Keratinocyte (primary cell): Measurements from ENCODE around the gene AEBP1. TPM values are rescaled to one million over a fixed set of nuclear protein-coding genes. Genes with fewer than 3 reads are reported as not detected.

Experiments
- DNase-seq: peaks from one replicate; pipeline ENCODE4 v3.0.0-alpha.2; 2011; ENCODE audit warnings: low read depth, missing footprints, low spot score
- FAIRE-seq: peaks from 2 replicates; lab custom pipeline; 2011; peaks lifted over from hg19 to GRCh38; lab: Jason Lieb, UNC
- H2AFZ ChIP-seq: 2 replicates; pipeline ENCODE4 v1.6.0; 2012; ENCODE audit warnings: low read length, control low read depth, inconsistent platforms; ENCODE audit not compliant: control insufficient read depth
- H3K27ac ChIP-seq: 2 replicates; pipeline ENCODE4 v1.5.1; 2011; ENCODE audit warnings: low read length; ENCODE audit not compliant: control insufficient read depth, insufficient read depth
- H3K27me3 ChIP-seq: 3 replicates; pipeline ENCODE4 v1.6.0; 2011; ENCODE audit warnings: low read length; ENCODE audit not compliant: control insufficient read depth, insufficient read depth; ENCODE audit errors: extremely low read depth
- H3K36me3 ChIP-seq, 2 experiments: 2 replicates in 1 of 2; 3 replicates in 1 of 2; pipeline ENCODE4 v1.5.1; 2011; ENCODE audit warnings: low read length in 2 of 2, mild to moderate bottlenecking in 1 of 2; ENCODE audit not compliant: control insufficient read depth in 2 of 2, insufficient read depth in 2 of 2; ENCODE audit errors: extremely low read depth in 1 of 2
- H3K4me1 ChIP-seq: 3 replicates; pipeline ENCODE4 v1.5.1; 2011; ENCODE audit warnings: low read length; ENCODE audit not compliant: control insufficient read depth, insufficient read depth; ENCODE audit errors: extremely low read depth
- H3K4me2 ChIP-seq: 3 replicates; pipeline ENCODE4 v1.6.0; 2011; ENCODE audit warnings: low read depth, low read length; ENCODE audit not compliant: control insufficient read depth, insufficient read depth; ENCODE audit errors: extremely low read depth
- H3K4me3 ChIP-seq, 3 experiments: fragments of 200-600 bp in 1 of 3; sonication (generic) in 1 of 3; 2 replicates in 2 of 3; 3 replicates in 1 of 3; pipeline ENCODE4 v1.5.1; 2011 to 2016; ENCODE audit warnings: low read length in 3 of 3, mild to moderate bottlenecking in 3 of 3, control low read depth in 2 of 3, inconsistent platforms in 1 of 3, low read depth in 1 of 3, mixed read lengths in 1 of 3, mixed run types in 1 of 3, moderate library complexity in 1 of 3; ENCODE audit not compliant: control insufficient read depth in 2 of 3, insufficient read depth in 2 of 3; ENCODE audit errors: extremely low read depth in 1 of 3
- H3K79me2 ChIP-seq: 2 replicates; pipeline ENCODE4 v1.6.0; 2012; ENCODE audit warnings: low read length; ENCODE audit not compliant: control insufficient read depth, insufficient read depth
- H3K9ac ChIP-seq: 3 replicates; pipeline ENCODE4 v1.6.0; 2011; ENCODE audit warnings: low read length; ENCODE audit not compliant: control insufficient read depth, insufficient read depth; ENCODE audit errors: extremely low read depth
- H3K9me1 ChIP-seq: 3 replicates; pipeline ENCODE4 v1.6.0; 2011; ENCODE audit warnings: low read length; ENCODE audit not compliant: control insufficient read depth, insufficient read depth; ENCODE audit errors: extremely low read depth
- H3K9me3 ChIP-seq: 2 replicates; pipeline ENCODE4 v1.5.1; 2012; ENCODE audit warnings: low read depth, low read length; ENCODE audit not compliant: control insufficient read depth
- H4K20me1 ChIP-seq: 3 replicates; pipeline ENCODE4 v1.6.0; 2011; ENCODE audit warnings: low read length; ENCODE audit not compliant: control insufficient read depth, insufficient read depth; ENCODE audit errors: extremely low read depth
- CTCF ChIP-seq, 3 experiments: IDR thresholded peaks in 1 of 3; conservative IDR thresholded peaks in 1 of 3; optimal IDR thresholded peaks in 1 of 3; 2 replicates in 2 of 3; 3 replicates in 1 of 3; pipeline versions ENCODE3 to v1.5.1; 2011; ENCODE audit warnings: low read length in 3 of 3, mild to moderate bottlenecking in 3 of 3, moderate library complexity in 2 of 3, control low read depth in 1 of 3, inconsistent platforms in 1 of 3; ENCODE audit not compliant: insufficient read depth in 2 of 3; ENCODE audit errors: extremely low read depth in 1 of 3
- EZH2 ChIP-seq: IDR thresholded peaks from one replicate; pipeline ENCODE4 v1.6.1; 2012; ENCODE audit warnings: inconsistent platforms, mild to moderate bottlenecking, low read length, moderate library complexity
- dilution Hi-C: fragments of 300-500 bp; cut with MboI; formaldehyde crosslinking; loops from one replicate; pipeline ENCODE4 v1.7.0; 2020; ENCODE audit warnings: low sequenced_read_pairs; ENCODE audit not compliant: extremely low pct_ligation_motif_present
- polyA plus RNA-seq, 5 experiments: library from polyadenylated mRNA; depleted of rRNA in 3 of 5; stranded (reverse) in 3 of 5; stranded (forward) in 1 of 5; unstranded in 1 of 5; fragments of >200 nt; gene quantifications; 1 replicate in 1 of 5; 2 replicates in 3 of 5; 3 replicates in 1 of 5; pipeline versions ENCODE4 v1.2.1 to v1.2.3, GENCODE V29; 2011 to 2012; ENCODE audit warnings: missing spikeins in 2 of 5, low read depth in 1 of 5, low replicate concordance in 1 of 5

AEBP1 gene
- polyA plus RNA-seq, 1 donor (not counting 4 experiments of a cell fraction or from before 2014, with no cell fraction given): 0.03 TPM

GRCh38 chr7:44086627-44087026 is 17.5 kb upstream of the AEBP1 start:
- Histone ChIP-seq H3K9ac (no peak overlapping the region), H3K4me2 (no peak overlapping the region), H2AFZ (no peak overlapping the region), H3K27me3 (no peaks in the 10 kb centered on the region), H3K9me3 (no peaks in the 10 kb centered on the region), H3K4me1 (peaks cover 11% of the 10 kb centered on the region), H3K79me2 (no peaks in the 10 kb centered on the region), H3K9me1 (no peaks in the 10 kb centered on the region), H4K20me1 (no peaks in the 10 kb centered on the region), H3K27ac (no peak overlapping the region), H3K4me3 (no peak overlapping the region), H3K36me3 (no peaks in the 10 kb centered on the region)
- FAIRE-seq: no peak
- DNase-seq: no peak
- TF ChIP-seq CTCF (optimal IDR thresholded peaks at IDR 0.05 in 1 of 3, IDR thresholded peaks at IDR 0.05 in 1 of 3, conservative IDR thresholded peaks at IDR 0.05 in 1 of 3; ENCODE audit: extremely low read depth in 1 of 3, insufficient read depth in 2 of 3, low read length in 3 of 3) (no peak), EZH2 (no peak)
- dilution Hi-C loops: no loop called here

DNA sequence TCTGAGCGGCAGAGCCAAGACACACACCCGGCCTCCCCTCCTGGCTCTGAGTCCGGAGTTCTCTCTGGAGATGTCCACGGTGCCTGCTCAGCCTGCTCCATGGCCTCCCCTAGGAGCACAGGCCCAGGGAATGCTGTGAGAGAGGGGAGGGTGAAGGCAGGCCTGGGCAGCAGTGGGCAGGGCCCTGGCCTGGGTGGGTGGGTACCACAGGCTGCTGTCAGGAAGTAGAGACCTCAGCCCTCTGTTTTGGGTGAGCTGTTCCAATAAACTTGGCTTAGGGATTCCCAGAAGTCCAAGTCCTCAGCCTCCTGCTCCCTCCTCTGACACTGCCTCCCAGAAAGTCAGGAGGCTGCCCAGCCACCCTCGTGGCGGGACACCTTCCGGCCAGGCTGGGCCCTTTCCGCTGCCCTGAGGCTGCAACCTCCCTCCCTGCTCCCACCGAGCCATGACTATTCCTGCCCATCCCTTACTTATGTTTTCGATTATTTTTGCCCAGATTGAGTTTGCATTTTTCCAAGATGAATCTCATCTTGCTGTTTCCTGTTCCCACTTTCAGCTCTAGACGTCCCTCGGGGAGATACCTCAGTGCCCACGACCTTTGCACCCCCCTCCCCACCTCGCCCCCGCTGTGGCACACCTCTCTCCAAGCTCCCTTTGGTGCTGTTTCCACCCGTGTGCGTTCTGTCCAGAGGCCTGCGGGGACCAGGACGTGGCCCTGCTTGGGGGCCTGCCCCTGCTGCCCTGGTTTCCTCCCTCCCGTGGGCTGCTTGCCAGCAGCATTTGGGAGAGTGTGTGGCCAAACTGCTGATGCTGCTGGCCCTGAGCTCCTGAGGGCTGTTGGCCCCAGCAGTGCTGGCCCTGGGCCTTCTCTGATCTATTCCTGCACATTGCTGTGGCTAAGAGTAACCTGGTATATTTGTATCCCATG is 16.0 kb upstream of the AEBP1 start:
- H3K27me3 ChIP-seq: no peaks in the 10 kb centered on the region
- peaks cover 8% of the 10 kb centered on the region for H3K4me1 ChIP-seq
- FAIRE-seq (no peak), DNase-seq (no peak)
- H3K9ac ChIP-seq: no peak overlapping the region
- TF ChIP-seq EZH2 (no peak), CTCF (optimal IDR thresholded peaks at IDR 0.05 in 1 of 3, IDR thresholded peaks at IDR 0.05 in 1 of 3, conservative IDR thresholded peaks at IDR 0.05 in 1 of 3; ENCODE audit: extremely low read depth in 1 of 3, insufficient read depth in 2 of 3, low read length in 3 of 3) (no peak)
- H3K27ac ChIP-seq: no peak overlapping the region
- H3K79me2 ChIP-seq: no peaks in the 10 kb centered on the region
- H3K9me3 ChIP-seq: no peaks in the 10 kb centered on the region
- H3K36me3 ChIP-seq: no peaks in the 10 kb centered on the region
- no peak overlapping the region for H3K4me2 ChIP-seq
- H2AFZ ChIP-seq: no peak overlapping the region
- dilution Hi-C loops: no loop called here
- H4K20me1 ChIP-seq: no peaks in the 10 kb centered on the region
- no peak overlapping the region for H3K4me3 ChIP-seq
- no peaks in the 10 kb centered on the region for H3K9me1 ChIP-seq
